ENCODE data around the gene NTMT1. TPM values are rescaled to one million over a fixed set of nuclear protein-coding genes. Genes with fewer than 3 reads are reported as not detected.

NTMT1 gene
- total and polyA plus RNA-seq, 10 of the 15 experiments (the other 5 are each of a cell fraction or from before 2014, with no cell fraction given), result 12.8 to 85.4 (median 39.3) TPM

- no peak for FAIRE-seq
- H3K36me3 ChIP-seq (ENCODE audit: control insufficient read depth in 2 of 2, insufficient read depth in 2 of 2, low read length in 1 of 2), result peaks cover 3% of the 10 kb centered on the region in 2 experiments; a peak in 3 of 4 replicates
- WGBS (ENCODE audit: insufficient coverage, insufficient replicate concordance, low lambda C conversion rate, missing lambda C conversion rate), result 71% methylated on average over 12 of the region's 12 CpGs
- ChIA-PET SMC1A (ENCODE audit: uncharacterized antibody, unreplicated experiment) (interaction anchor here (1.4 to 6.8 kb wide), 4 partner anchors 169 to 496 kb away, joined by 3 to 83 read pairs (median 4); no protein-coding TSS in a partner anchor), RAD21 (ENCODE audit: unreplicated experiment) (interaction anchor here (0.8 to 6.4 kb wide), 4 partner anchors 16 to 502 kb away, joined by 3 to 130 read pairs (median 3); no protein-coding TSS in a partner anchor), CTCF (interaction anchor here (0.6 to 5.2 kb wide), 7 partner anchors 8 to 496 kb away, joined by 3 to 94 read pairs (median 3); no protein-coding TSS in a partner anchor), POLR2A (interaction anchor here (0.6 to 1.5 kb wide), 2 partner anchors 11 to 20 kb away, joined by 3 read pairs; no protein-coding TSS in a partner anchor)
- peaks cover 55% of the 10 kb centered on the region for H3K79me2 ChIP-seq (ENCODE audit: control insufficient read depth, insufficient read depth, low read length)
- H3K4me3 ChIP-seq, result peak overlapping the region; percentile 93
- no peak for ATAC-seq
- H4K20me1 ChIP-seq (ENCODE audit: control insufficient read depth, insufficient read depth), result no peaks in the 10 kb centered on the region
- H3K4me1 ChIP-seq (ENCODE audit: control insufficient read depth, insufficient read depth, low read length), result peaks cover 18% of the 10 kb centered on the region
- BruUV-seq (replicated peaks), result no TSS peak
- no peaks in the 10 kb centered on the region for H3K9me3 ChIP-seq (replicated peaks; ENCODE audit: control insufficient read depth, insufficient read depth, low read length)
- no peak overlapping the region for H2AFZ ChIP-seq (ENCODE audit: control insufficient read depth, low read depth, low read length)
- TF ChIP-seq SPI1 (IDR thresholded peaks at IDR 0.05; ENCODE audit: borderline replicate concordance, insufficient read depth, low read depth, low read length) (peak; percentile 77; the same call in 1 of the 2 replicates), CEBPZ (IDR thresholded peaks at IDR 0.05; ENCODE audit: low read depth, low read length) (no peak), ZNF622 (IDR thresholded peaks at IDR 0.05) (no peak)
- no peaks in the 10 kb centered on the region for H3K27me3 ChIP-seq (replicated peaks in 1 of 2; ENCODE audit: control insufficient read depth in 2 of 2, insufficient read depth in 2 of 2, low read length in 1 of 2)
- H3K27ac ChIP-seq (ENCODE audit: control insufficient read depth, insufficient read depth), result peak overlapping the region; percentile 90; the same call in 1 of the 2 replicates
- DNase-seq (ENCODE audit: low read depth, low spot score), result no peak
- in situ Hi-C loops (cut with MboI), result no loop called here
- peak overlapping the region; percentile 74 for H3K4me2 ChIP-seq (ENCODE audit: control insufficient read depth, insufficient read depth)
- peak overlapping the region; percentile 95 for H3K9ac ChIP-seq (ENCODE audit: control insufficient read depth, insufficient read depth, low read length)
- intact Hi-C loops (cut with micrococcal nuclease; ENCODE audit: unreplicated experiment), result no loop called here
These were observed 1.8 kb downstream of the NTMT1 start for GRCh38 chr9:129627556-129628440.

All from GM12878 (cell line).